GM12878 (cell line): ENCODE data around the gene HS1BP3. TPM values are rescaled to one million over a fixed set of nuclear protein-coding genes. Genes with fewer than 3 reads are reported as not detected.

ENCODE experiments used
- ATAC-seq: fragments of 200-7000 bp; cut with Tn5 transposase; 3 replicates; pipeline ENCODE4 v1.9.1; 2020; ENCODE audit warnings: mild to moderate bottlenecking, moderate library complexity
- BruUV-seq: library from RNA; stranded (reverse); fragments of 400-500 nt; replicated peaks from 2 replicates; lab custom pipeline; 2021; lab: Mats Ljungman, UMichigan
- CTCF ChIA-PET: fragments of 300-600 bp; sonication (Branson Sonifier 250); formaldehyde crosslinking; extraction: SDS; loops from one replicate; lab custom pipeline; 2021; ENCODE audit warnings: inconsistent platforms; lab: Yijun Ruan, JAX
- POLR2A ChIA-PET: fragments of 350-600 bp; formaldehyde crosslinking; extraction: SDS; loops from one replicate; lab custom pipeline; 2021; ENCODE audit warnings: inconsistent platforms; lab: Charles Lee
- RAD21 ChIA-PET: fragments of 300-600 bp; sonication (Branson Sonifier 250); formaldehyde crosslinking; loops from one replicate; lab custom pipeline; 2023; ENCODE audit warnings: antibody characterized with exemption; ENCODE audit not compliant: unreplicated experiment; lab: Charles Lee
- SMC1A ChIA-PET: fragments of 300-600 bp; sonication (Branson Sonifier 250); formaldehyde crosslinking; loops from one replicate; lab custom pipeline; 2023; ENCODE audit not compliant: unreplicated experiment, uncharacterized antibody; lab: Charles Lee
- DNase-seq: peaks from one replicate; pipeline ENCODE4 v3.0.0-alpha.2; 2011; ENCODE audit warnings: low read depth, low spot score
- FAIRE-seq: peaks from 3 replicates; lab custom pipeline; 2011; peaks lifted over from hg19 to GRCh38; lab: Jason Lieb, UNC
- H2AFZ ChIP-seq: 2 replicates; pipeline ENCODE4 v1.6.0; 2011; ENCODE audit warnings: low read depth, low read length, control low read depth; ENCODE audit not compliant: control insufficient read depth
- H3K27ac ChIP-seq: 2 replicates; pipeline ENCODE4 v1.5.1; 2011; ENCODE audit warnings: control low read depth; ENCODE audit not compliant: control insufficient read depth, insufficient read depth
- H3K27me3 ChIP-seq, 2 experiments: replicated peaks in 1 of 2; 2 replicates each; pipeline versions ENCODE4 v1.6.0 to v1.6.1; 2011; ENCODE audit warnings: low read length in 1 of 2; ENCODE audit not compliant: control insufficient read depth in 2 of 2, insufficient read depth in 2 of 2
- H3K36me3 ChIP-seq, 2 experiments: 2 replicates each; pipeline ENCODE4 v1.5.1; 2011; ENCODE audit warnings: low read length in 1 of 2; ENCODE audit not compliant: control insufficient read depth in 2 of 2, insufficient read depth in 2 of 2
- H3K4me1 ChIP-seq: 2 replicates; pipeline ENCODE4 v1.6.1; 2011; ENCODE audit warnings: mild to moderate bottlenecking, low read length, moderate library complexity, mixed read lengths; ENCODE audit not compliant: control insufficient read depth, insufficient read depth
- H3K4me2 ChIP-seq: 2 replicates; pipeline ENCODE4 v1.6.0; 2011; ENCODE audit warnings: control low read depth; ENCODE audit not compliant: control insufficient read depth, insufficient read depth
- H3K4me3 ChIP-seq: fragments of 200-600 bp; sonication (generic); 2 replicates; pipeline ENCODE4 v1.5.1; 2016
- H3K79me2 ChIP-seq: 2 replicates; pipeline ENCODE4 v1.6.0; 2011; ENCODE audit warnings: low read length; ENCODE audit not compliant: control insufficient read depth, insufficient read depth
- H3K9ac ChIP-seq: 2 replicates; pipeline ENCODE4 v1.8.0; 2011; ENCODE audit warnings: low read length, control low read depth, mixed read lengths; ENCODE audit not compliant: control insufficient read depth, insufficient read depth
- H3K9me3 ChIP-seq: replicated peaks from 3 replicates; pipeline ENCODE4 v1.5.1; 2011; ENCODE audit warnings: mild to moderate bottlenecking, low read length; ENCODE audit not compliant: control insufficient read depth, insufficient read depth
- H4K20me1 ChIP-seq: 2 replicates; pipeline ENCODE4 v1.6.0; 2011; ENCODE audit not compliant: control insufficient read depth, insufficient read depth
- CEBPB ChIP-seq, 2 experiments: fragments of 150-350 bp in 1 of 2; IDR thresholded peaks; 2 replicates each; pipeline ENCODE4 v1.6.1; 2012 to 2014; ENCODE audit warnings: low read depth in 2 of 2, low read length in 2 of 2, borderline replicate concordance in 1 of 2, inconsistent platforms in 1 of 2
- CREM ChIP-seq: IDR thresholded peaks from 2 replicates; pipeline ENCODE4 v1.6.1; 2014; ENCODE audit warnings: antibody characterized with exemption, low read depth
- GATAD2B ChIP-seq: fragments of 450-650 bp; conservative IDR thresholded peaks from 2 replicates; pipeline ENCODE4 v1.6.1; 2017; ENCODE audit warnings: low read depth, mild to moderate bottlenecking, moderate library complexity
- MTA2 ChIP-seq: fragments of 450-650 bp; IDR thresholded peaks from 2 replicates; pipeline ENCODE4 v1.6.1; 2016; ENCODE audit warnings: low read depth, mild to moderate bottlenecking, moderate library complexity
- PBX3 ChIP-seq: IDR thresholded peaks from 2 replicates; pipeline ENCODE4 v1.6.1; 2011; ENCODE audit warnings: mild to moderate bottlenecking, low read depth, low read length, moderate library complexity; ENCODE audit not compliant: insufficient replicate concordance
- RAD51 ChIP-seq: fragments of 450-650 bp; IDR thresholded peaks from 2 replicates; pipeline ENCODE4 v1.6.1; 2016; ENCODE audit warnings: moderate library complexity, mild to moderate bottlenecking, inconsistent platforms
- RFX5 ChIP-seq: IDR thresholded peaks from 2 replicates; pipeline ENCODE4 v1.6.1; 2011; ENCODE audit warnings: low read depth, low read length, improper control_type of control experiment
- SMAD5 ChIP-seq: IDR thresholded peaks from 2 replicates; pipeline ENCODE4 v1.6.1; 2016; ENCODE audit warnings: antibody characterized with exemption, low read depth
- WRNIP1 ChIP-seq: IDR thresholded peaks from 2 replicates; pipeline ENCODE4 v1.6.1; 2011; ENCODE audit warnings: low read depth, low read length, improper control_type of control experiment, borderline replicate concordance
- WGBS: methylation state at CpG from one replicate; pipeline ENCODE4 v1.1.6; 2016; ENCODE audit warnings: low lambda C conversion rate; ENCODE audit not compliant: insufficient replicate concordance, insufficient coverage; ENCODE audit errors: missing lambda C conversion rate; 5-methylcytosine and 5-hydroxymethylcytosine counted together
- in situ Hi-C: fragments of 300-500 bp; cut with MboI; formaldehyde crosslinking; loops from 9 replicates; pipeline ENCODE4 v1.14.3; 2018; ENCODE audit warnings: mixed read lengths
- intact Hi-C: fragments of 100-400 bp; cut with micrococcal nuclease; formaldehyde crosslinking; loops from one replicate; pipeline ENCODE4 v1.14.2; 2022; ENCODE audit not compliant: unreplicated experiment
- polyA plus RNA-seq, 11 experiments: library from polyadenylated mRNA; depleted of rRNA in 4 of 11; unstranded in 6 of 11; stranded (reverse) in 5 of 11; fragments of >200 nt; fragmentation: Nextera tagmentation in 4 of 11; fragmentation: Illumina TruSeq in 1 of 11; extraction: Ambion mirVana in 4 of 11; extraction: Trizol in 1 of 11; gene quantifications; 1 replicate in 1 of 11; 2 replicates in 10 of 11; pipeline versions ENCODE4 v1.2.1 to v1.2.3, GENCODE V29; 2011 to 2016; ENCODE audit warnings: inconsistent platforms in 2 of 11, missing spikeins in 2 of 11, low read depth in 1 of 11
- total RNA-seq, 4 experiments: library from RNA; depleted of rRNA in 3 of 4; stranded (reverse); fragments of >200 nt in 3 of 4; fragmentation: Illumina TruSeq in 1 of 4; extraction: Trizol in 1 of 4; gene quantifications; 2 replicates each; pipeline versions ENCODE4 v1.2.1 to v1.2.3, GENCODE V29; 2013 to 2021
- TF ChIP-seq, protein P1 (sequence below): fragments of 450-650 bp; IDR thresholded peaks from 2 replicates; pipeline ENCODE4 v1.6.1; 2017; ENCODE audit warnings: mild to moderate bottlenecking, moderate library complexity
- TF ChIP-seq, protein P2 (sequence below): fragments of 450-650 bp; IDR thresholded peaks from 2 replicates; pipeline ENCODE4 v1.6.1; 2017; ENCODE audit warnings: low read depth, mild to moderate bottlenecking, moderate library complexity
- TF ChIP-seq, protein P3 (sequence below): fragments of 450-650 bp; IDR thresholded peaks from 2 replicates; pipeline ENCODE4 v1.6.1; 2017; ENCODE audit warnings: mild to moderate bottlenecking, moderate library complexity

The HS1BP3 gene
- total and polyA plus RNA-seq, 10 of the 15 experiments (the other 5 are each of a cell fraction or from before 2014, with no cell fraction given), result 0.47 to 7.2 (median 4.6) TPM

DNA sequence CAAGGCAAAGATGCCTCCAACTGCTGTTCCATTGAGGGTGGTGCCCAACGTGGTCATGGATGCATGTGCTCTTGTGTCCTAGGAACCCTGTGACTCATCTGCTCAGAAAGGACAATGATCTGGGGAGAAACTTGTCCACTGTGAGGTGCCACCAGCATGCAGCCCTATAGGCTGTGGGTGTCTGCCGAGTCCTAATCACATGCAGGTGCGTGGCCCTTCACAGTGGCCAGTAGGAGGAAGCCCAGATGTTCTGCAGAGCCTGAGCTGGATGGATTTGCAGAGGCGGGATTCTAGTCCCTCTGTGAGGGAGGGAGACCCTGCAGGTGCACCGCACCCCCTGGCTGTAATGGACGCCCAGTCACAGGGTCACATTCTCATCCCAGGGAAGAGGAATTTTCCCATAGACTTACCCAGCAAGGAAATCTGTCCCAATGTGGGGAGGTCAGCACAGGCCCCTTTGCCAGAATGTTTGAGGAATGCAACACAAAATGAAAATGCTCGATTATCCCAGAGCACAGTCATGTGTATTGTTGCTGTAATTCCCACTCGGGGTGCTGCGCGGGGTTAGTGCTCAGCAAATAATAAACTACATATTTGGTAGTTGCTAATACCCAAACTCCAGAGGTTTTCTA is 30.0 kb upstream of the HS1BP3 start:
- DNase-seq (no peak), ATAC-seq (no peak), FAIRE-seq (no peak)
- Histone ChIP-seq H3K27ac (no peak overlapping the region), H3K4me3 (no peak overlapping the region), H2AFZ (no peak overlapping the region), H3K27me3 (no peaks in the 10 kb centered on the region), H3K4me2 (no peak overlapping the region), H3K36me3 (no peaks in the 10 kb centered on the region; a peak in 3 of 4 replicates), H3K9ac (no peak overlapping the region), H3K9me3 (no peaks in the 10 kb centered on the region), H4K20me1 (no peaks in the 10 kb centered on the region), H3K4me1 (peaks cover 25% of the 10 kb centered on the region), H3K79me2 (no peaks in the 10 kb centered on the region)
- WGBS, result 99% methylated on average over 10 of the region's 10 CpGs
- in situ Hi-C loops (no loop called here), intact Hi-C loops (no loop called here)
- no peak for TF ChIP-seq PBX3
- TF ChIP-seq, protein P1, sequence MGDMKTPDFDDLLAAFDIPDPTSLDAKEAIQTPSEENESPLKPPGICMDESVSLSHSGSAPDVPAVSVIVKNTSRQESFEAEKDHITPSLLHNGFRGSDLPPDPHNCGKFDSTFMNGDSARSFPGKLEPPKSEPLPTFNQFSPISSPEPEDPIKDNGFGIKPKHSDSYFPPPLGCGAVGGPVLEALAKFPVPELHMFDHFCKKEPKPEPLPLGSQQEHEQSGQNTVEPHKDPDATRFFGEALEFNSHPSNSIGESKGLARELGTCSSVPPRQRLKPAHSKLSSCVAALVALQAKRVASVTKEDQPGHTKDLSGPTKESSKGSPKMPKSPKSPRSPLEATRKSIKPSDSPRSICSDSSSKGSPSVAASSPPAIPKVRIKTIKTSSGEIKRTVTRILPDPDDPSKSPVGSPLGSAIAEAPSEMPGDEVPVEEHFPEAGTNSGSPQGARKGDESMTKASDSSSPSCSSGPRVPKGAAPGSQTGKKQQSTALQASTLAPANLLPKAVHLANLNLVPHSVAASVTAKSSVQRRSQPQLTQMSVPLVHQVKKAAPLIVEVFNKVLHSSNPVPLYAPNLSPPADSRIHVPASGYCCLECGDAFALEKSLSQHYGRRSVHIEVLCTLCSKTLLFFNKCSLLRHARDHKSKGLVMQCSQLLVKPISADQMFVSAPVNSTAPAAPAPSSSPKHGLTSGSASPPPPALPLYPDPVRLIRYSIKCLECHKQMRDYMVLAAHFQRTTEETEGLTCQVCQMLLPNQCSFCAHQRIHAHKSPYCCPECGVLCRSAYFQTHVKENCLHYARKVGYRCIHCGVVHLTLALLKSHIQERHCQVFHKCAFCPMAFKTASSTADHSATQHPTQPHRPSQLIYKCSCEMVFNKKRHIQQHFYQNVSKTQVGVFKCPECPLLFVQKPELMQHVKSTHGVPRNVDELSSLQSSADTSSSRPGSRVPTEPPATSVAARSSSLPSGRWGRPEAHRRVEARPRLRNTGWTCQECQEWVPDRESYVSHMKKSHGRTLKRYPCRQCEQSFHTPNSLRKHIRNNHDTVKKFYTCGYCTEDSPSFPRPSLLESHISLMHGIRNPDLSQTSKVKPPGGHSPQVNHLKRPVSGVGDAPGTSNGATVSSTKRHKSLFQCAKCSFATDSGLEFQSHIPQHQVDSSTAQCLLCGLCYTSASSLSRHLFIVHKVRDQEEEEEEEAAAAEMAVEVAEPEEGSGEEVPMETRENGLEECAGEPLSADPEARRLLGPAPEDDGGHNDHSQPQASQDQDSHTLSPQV, result no peak
- TF ChIP-seq, protein P2, sequence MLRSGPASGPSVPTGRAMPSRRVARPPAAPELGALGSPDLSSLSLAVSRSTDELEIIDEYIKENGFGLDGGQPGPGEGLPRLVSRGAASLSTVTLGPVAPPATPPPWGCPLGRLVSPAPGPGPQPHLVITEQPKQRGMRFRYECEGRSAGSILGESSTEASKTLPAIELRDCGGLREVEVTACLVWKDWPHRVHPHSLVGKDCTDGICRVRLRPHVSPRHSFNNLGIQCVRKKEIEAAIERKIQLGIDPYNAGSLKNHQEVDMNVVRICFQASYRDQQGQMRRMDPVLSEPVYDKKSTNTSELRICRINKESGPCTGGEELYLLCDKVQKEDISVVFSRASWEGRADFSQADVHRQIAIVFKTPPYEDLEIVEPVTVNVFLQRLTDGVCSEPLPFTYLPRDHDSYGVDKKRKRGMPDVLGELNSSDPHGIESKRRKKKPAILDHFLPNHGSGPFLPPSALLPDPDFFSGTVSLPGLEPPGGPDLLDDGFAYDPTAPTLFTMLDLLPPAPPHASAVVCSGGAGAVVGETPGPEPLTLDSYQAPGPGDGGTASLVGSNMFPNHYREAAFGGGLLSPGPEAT, result no peak
- no peak for TF ChIP-seq CREM
- no peak for TF ChIP-seq MTA2
- no peak for TF ChIP-seq SMAD5
- TF ChIP-seq RAD51, result no peak
- TF ChIP-seq, protein P3, sequence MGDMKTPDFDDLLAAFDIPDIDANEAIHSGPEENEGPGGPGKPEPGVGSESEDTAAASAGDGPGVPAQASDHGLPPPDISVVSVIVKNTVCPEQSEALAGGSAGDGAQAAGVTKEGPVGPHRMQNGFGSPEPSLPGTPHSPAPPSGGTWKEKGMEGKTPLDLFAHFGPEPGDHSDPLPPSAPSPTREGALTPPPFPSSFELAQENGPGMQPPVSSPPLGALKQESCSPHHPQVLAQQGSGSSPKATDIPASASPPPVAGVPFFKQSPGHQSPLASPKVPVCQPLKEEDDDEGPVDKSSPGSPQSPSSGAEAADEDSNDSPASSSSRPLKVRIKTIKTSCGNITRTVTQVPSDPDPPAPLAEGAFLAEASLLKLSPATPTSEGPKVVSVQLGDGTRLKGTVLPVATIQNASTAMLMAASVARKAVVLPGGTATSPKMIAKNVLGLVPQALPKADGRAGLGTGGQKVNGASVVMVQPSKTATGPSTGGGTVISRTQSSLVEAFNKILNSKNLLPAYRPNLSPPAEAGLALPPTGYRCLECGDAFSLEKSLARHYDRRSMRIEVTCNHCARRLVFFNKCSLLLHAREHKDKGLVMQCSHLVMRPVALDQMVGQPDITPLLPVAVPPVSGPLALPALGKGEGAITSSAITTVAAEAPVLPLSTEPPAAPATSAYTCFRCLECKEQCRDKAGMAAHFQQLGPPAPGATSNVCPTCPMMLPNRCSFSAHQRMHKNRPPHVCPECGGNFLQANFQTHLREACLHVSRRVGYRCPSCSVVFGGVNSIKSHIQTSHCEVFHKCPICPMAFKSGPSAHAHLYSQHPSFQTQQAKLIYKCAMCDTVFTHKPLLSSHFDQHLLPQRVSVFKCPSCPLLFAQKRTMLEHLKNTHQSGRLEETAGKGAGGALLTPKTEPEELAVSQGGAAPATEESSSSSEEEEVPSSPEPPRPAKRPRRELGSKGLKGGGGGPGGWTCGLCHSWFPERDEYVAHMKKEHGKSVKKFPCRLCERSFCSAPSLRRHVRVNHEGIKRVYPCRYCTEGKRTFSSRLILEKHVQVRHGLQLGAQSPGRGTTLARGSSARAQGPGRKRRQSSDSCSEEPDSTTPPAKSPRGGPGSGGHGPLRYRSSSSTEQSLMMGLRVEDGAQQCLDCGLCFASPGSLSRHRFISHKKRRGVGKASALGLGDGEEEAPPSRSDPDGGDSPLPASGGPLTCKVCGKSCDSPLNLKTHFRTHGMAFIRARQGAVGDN, result no peak
- no peak for TF ChIP-seq WRNIP1
- no peak for TF ChIP-seq GATAD2B
- no peak for TF ChIP-seq RFX5
- TF ChIP-seq CEBPB (IDR thresholded peaks at IDR 0.05; ENCODE audit: borderline replicate concordance in 1 of 2, low read depth in 2 of 2, low read length in 2 of 2), result no peak
- ChIA-PET CTCF (interaction anchor here (1.7 kb wide), 1 partner anchor 268 kb away, joined by 3 read pairs; no protein-coding TSS in a partner anchor), POLR2A (no interaction called here), SMC1A (no interaction called here), RAD21 (no interaction called here)
- no TSS peak for BruUV-seq
